Measurements from ENCODE around the gene FAM13A.

The FAM13A gene

GRCh38 chr4:88747351-88747750, 309.6 kb downstream of the FAM13A start:
- Histone ChIP-seq H3K9me3 (ENCODE audit: control insufficient read depth, insufficient read depth, low read length) (no peaks in the 10 kb centered on the region), H4K20me1 (ENCODE audit: control insufficient read depth, insufficient read depth, low read depth, low read length) (no peaks in the 10 kb centered on the region), H3K9me2 (replicated peaks; ENCODE audit: control insufficient read depth, low read length) (no peaks in the 10 kb centered on the region), H3K79me2 (ENCODE audit: control insufficient read depth, low read length) (no peaks in the 10 kb centered on the region), H3K4me1 (ENCODE audit: control insufficient read depth, low read length) (no peaks in the 10 kb centered on the region), H3F3A (ENCODE audit: control insufficient read depth, insufficient read depth) (no peaks in the 10 kb centered on the region), H3K4me2 (ENCODE audit: low read length) (no peak overlapping the region), H3K27ac (ENCODE audit: low read depth, low read length) (no peak overlapping the region), H3K4me3 (ENCODE audit: low read length) (no peak overlapping the region), H3K27me3 (ENCODE audit: control insufficient read depth, low read length) (no peaks in the 10 kb centered on the region), H3K36me3 (ENCODE audit: control insufficient read depth, low read length) (no peaks in the 10 kb centered on the region)
- TF ChIP-seq CTCF (IDR thresholded peaks at IDR 0.05; ENCODE audit: low read depth, low read length, poor library complexity, severe bottlenecking) (no peak), EZH2phosphoT487 (IDR thresholded peaks at IDR 0.05; ENCODE audit: borderline replicate concordance, low read length) (no peak)

DNA sequence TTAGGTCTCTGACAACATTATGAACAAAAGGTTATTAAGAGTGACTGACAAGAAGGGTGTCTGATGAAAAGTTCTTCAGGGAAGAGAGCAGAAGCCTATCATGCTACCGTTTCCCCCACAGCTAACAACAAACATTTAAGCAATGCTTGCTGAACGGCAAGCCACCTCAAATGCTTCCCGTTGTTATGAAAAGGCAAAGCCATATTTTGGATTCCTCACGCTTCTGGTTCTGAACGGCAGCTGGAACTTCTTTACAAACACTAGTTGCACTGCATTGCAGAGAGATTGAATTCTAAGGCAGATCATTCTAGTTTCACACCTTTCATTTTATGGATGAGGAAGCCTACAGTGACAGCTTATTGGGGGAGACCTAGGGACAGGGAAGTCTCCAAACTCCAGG, 310.8 kb downstream of the FAM13A start:
- Histone ChIP-seq H3K4me3 (ENCODE audit: low read length) (no peak overlapping the region), H3F3A (ENCODE audit: control insufficient read depth, insufficient read depth) (no peaks in the 10 kb centered on the region), H3K36me3 (ENCODE audit: control insufficient read depth, low read length) (no peaks in the 10 kb centered on the region), H3K9me2 (replicated peaks; ENCODE audit: control insufficient read depth, low read length) (no peaks in the 10 kb centered on the region), H3K4me2 (ENCODE audit: low read length) (no peak overlapping the region), H3K27me3 (ENCODE audit: control insufficient read depth, low read length) (no peaks in the 10 kb centered on the region), H3K27ac (ENCODE audit: low read depth, low read length) (no peak overlapping the region), H3K4me1 (ENCODE audit: control insufficient read depth, low read length) (no peaks in the 10 kb centered on the region), H3K9me3 (ENCODE audit: control insufficient read depth, insufficient read depth, low read length) (no peaks in the 10 kb centered on the region), H3K79me2 (ENCODE audit: control insufficient read depth, low read length) (no peaks in the 10 kb centered on the region), H4K20me1 (ENCODE audit: control insufficient read depth, insufficient read depth, low read depth, low read length) (no peaks in the 10 kb centered on the region)
- TF ChIP-seq EZH2phosphoT487 (IDR thresholded peaks at IDR 0.05; ENCODE audit: borderline replicate concordance, low read length) (no peak), CTCF (IDR thresholded peaks at IDR 0.05; ENCODE audit: low read depth, low read length, poor library complexity, severe bottlenecking) (no peak)

DNA sequence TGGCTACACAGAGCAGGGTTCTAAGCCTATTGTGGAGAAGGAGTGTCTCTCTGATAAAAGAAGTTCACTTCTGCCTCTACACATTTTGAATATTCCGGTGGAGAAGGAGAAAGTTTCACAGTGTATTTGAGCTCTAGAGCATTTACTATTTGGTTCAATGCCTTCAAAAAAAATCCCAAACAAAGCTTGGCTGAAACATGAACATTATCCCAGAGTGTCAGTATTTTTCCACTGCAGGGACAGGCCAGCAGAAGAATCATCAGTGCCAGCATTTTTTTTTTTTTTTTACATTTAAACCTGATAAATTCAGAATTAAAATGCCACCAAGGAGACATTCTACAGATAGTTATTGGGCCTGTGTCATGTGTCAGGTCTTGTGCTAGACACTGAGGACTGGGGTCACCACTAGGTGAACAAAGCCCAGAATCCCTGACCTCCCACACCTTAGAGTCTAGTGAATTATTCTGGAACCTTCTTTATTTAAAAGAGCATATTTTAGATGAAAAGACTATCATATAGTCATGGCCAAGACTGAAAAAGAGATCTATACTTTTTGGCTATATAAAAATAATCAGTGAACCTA, 311.3 kb downstream of the FAM13A start:
- H3K79me2 ChIP-seq (ENCODE audit: control insufficient read depth, low read length) = no peaks in the 10 kb centered on the region
- no peaks in the 10 kb centered on the region for H3K4me1 ChIP-seq (ENCODE audit: control insufficient read depth, low read length)
- H3K36me3 ChIP-seq (ENCODE audit: control insufficient read depth, low read length) = no peaks in the 10 kb centered on the region
- H4K20me1 ChIP-seq (ENCODE audit: control insufficient read depth, insufficient read depth, low read depth, low read length) = no peaks in the 10 kb centered on the region
- H3K27me3 ChIP-seq (ENCODE audit: control insufficient read depth, low read length) = no peaks in the 10 kb centered on the region
- no peak overlapping the region for H3K4me3 ChIP-seq (ENCODE audit: low read length)
- no peak overlapping the region for H3K4me2 ChIP-seq (ENCODE audit: low read length)
- H3K27ac ChIP-seq (ENCODE audit: low read depth, low read length) = no peak overlapping the region
- no peaks in the 10 kb centered on the region for H3F3A ChIP-seq (ENCODE audit: control insufficient read depth, insufficient read depth)
- TF ChIP-seq CTCF (IDR thresholded peaks at IDR 0.05; ENCODE audit: low read depth, low read length, poor library complexity, severe bottlenecking) = no peak
- no peak for TF ChIP-seq EZH2phosphoT487 (IDR thresholded peaks at IDR 0.05; ENCODE audit: borderline replicate concordance, low read length)
- no peaks in the 10 kb centered on the region for H3K9me2 ChIP-seq (replicated peaks; ENCODE audit: control insufficient read depth, low read length)
- H3K9me3 ChIP-seq (ENCODE audit: control insufficient read depth, insufficient read depth, low read length) = no peaks in the 10 kb centered on the region

Measured in DOHH2 (cell line).